Testis (tissue), 3 donors: ENCODE results near the gene DOHH. TPM values are rescaled to one million over a fixed set of nuclear protein-coding genes. Genes with fewer than 3 reads are reported as not detected.

ENCODE experiments used
- DNase-seq: peaks from one replicate; pipeline ENCODE4 v3.0.0-alpha.2; 2019
- H3K27ac ChIP-seq, 2 donors: fragments of 200-600 bp; sonication (generic); one replicate each; pipeline ENCODE4 v1.5.1; 2019
- H3K27me3 ChIP-seq: fragments of 200-600 bp; sonication (generic); one replicate; pipeline ENCODE4 v1.5.1; 2019
- H3K36me3 ChIP-seq: fragments of 200-600 bp; sonication (generic); one replicate; pipeline ENCODE4 v1.5.1; 2017; ENCODE audit warnings: low read depth; ENCODE audit errors: missing control alignments
- H3K4me1 ChIP-seq: fragments of 200-600 bp; sonication (generic); one replicate; pipeline ENCODE4 v1.5.1; 2019
- H3K4me3 ChIP-seq, 2 donors: fragments of 200-600 bp; sonication (generic); one replicate each; pipeline ENCODE4 v1.5.1; 2017 to 2019
- H3K9me3 ChIP-seq: fragments of 200-600 bp; sonication (generic); one replicate; pipeline ENCODE4 v1.5.1; 2017
- POLR2A ChIP-seq: fragments of 450-650 bp; IDR thresholded peaks from one replicate; pipeline ENCODE4 v1.6.1; 2017; ENCODE audit warnings: antibody characterized with exemption, mild to moderate bottlenecking, moderate library complexity
- WGBS, 2 donors: methylation state at CpG; one replicate each; pipeline ENCODE4 v1.1.5; 2018; 5-methylcytosine and 5-hydroxymethylcytosine counted together
- intact Hi-C: fragments of 100-400 bp; cut with DNase I; formaldehyde crosslinking; loops from one replicate; pipeline ENCODE4 v1.15.1; 2023; ENCODE audit warnings: low total_unique reads
- polyA plus RNA-seq: library from polyadenylated mRNA; stranded (reverse); fragments of 350-450 nt; fragmentation: Illumina TruSeq; extraction: RNeasy Lipid Tissue Mini Kit (QIAGEN cat#74804); gene quantifications from one replicate; pipeline ENCODE4 v1.2.3, GENCODE V29; 2014; ENCODE audit warnings: low read depth, low replicate concordance; ENCODE audit not compliant: insufficient read depth
- total RNA-seq, 2 donors: library from RNA; depleted of rRNA; stranded (reverse); fragments of >200 nt; gene quantifications; one replicate each; pipeline ENCODE4 v1.2.3, GENCODE V29; 2016
- TF ChIP-seq, protein P1 (sequence below), 3 experiments: fragments of 450-650 bp in 2 of 3; fragments of 200-600 bp in 1 of 3; sonication (generic) in 1 of 3; IDR thresholded peaks; one replicate each; pipeline ENCODE4 v1.5.1; 2016 to 2019; ENCODE audit warnings: antibody characterized with exemption in 3 of 3, mild to moderate bottlenecking in 2 of 3, moderate library complexity in 1 of 3

The DOHH gene
- total and polyA plus RNA-seq, 3 donors from 2014 or later: 10.7 to 29.1 (median 23.5) TPM

DNA sequence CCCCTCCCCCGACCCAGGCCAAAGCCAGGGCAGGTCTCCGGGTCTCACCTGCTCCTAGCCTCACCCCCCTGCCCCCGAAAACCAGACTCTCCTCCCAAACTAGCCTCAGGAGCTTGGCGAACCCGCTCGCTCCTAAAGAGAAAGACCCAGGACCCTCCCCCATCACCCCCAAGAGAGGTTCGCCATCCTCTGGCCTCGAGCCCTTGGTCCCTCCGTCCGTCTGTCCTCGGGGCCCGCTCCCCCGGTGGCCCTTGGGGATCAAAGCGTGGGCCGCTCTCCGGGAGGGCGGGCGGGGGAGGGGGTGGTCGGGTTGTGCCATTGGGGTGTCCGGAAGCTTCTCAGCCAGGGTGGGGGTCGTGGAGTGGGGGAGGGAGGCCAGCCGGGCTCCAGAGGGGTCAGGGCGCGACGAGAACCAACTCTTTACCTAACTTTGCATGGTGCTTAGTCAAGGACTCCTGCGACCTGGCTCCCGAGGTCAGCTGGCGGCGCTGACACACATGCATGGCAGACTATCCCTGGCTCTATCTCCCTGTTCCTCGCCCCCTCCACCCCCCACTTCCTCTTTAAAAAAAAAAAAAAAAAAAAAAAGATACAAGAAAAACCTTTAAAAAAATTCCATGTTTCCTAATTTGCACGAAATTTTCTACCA is 35.8 kb downstream of the DOHH start:
- TF ChIP-seq, protein P1, sequence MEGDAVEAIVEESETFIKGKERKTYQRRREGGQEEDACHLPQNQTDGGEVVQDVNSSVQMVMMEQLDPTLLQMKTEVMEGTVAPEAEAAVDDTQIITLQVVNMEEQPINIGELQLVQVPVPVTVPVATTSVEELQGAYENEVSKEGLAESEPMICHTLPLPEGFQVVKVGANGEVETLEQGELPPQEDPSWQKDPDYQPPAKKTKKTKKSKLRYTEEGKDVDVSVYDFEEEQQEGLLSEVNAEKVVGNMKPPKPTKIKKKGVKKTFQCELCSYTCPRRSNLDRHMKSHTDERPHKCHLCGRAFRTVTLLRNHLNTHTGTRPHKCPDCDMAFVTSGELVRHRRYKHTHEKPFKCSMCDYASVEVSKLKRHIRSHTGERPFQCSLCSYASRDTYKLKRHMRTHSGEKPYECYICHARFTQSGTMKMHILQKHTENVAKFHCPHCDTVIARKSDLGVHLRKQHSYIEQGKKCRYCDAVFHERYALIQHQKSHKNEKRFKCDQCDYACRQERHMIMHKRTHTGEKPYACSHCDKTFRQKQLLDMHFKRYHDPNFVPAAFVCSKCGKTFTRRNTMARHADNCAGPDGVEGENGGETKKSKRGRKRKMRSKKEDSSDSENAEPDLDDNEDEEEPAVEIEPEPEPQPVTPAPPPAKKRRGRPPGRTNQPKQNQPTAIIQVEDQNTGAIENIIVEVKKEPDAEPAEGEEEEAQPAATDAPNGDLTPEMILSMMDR (IDR thresholded peaks at IDR 0.05): no peak
- TF ChIP-seq POLR2A: no peak
- H3K9me3 ChIP-seq: no peaks in the 10 kb centered on the region
- H3K4me1 ChIP-seq: peaks cover 24% of the 10 kb centered on the region
- no peak for DNase-seq
- intact Hi-C loops: no loop called here
- 35 to 38% methylated on average over 17 to 29 of the region's 31 CpGs for WGBS, 2 donors
- no peaks in the 10 kb centered on the region for H3K36me3 ChIP-seq
- H3K4me3 ChIP-seq: peak overlapping the region in 1 of 2 donors; percentile 36
- no peaks in the 10 kb centered on the region for H3K27me3 ChIP-seq
- peak overlapping the region in 1 of 2 donors; percentile 32 for H3K27ac ChIP-seq

DNA sequence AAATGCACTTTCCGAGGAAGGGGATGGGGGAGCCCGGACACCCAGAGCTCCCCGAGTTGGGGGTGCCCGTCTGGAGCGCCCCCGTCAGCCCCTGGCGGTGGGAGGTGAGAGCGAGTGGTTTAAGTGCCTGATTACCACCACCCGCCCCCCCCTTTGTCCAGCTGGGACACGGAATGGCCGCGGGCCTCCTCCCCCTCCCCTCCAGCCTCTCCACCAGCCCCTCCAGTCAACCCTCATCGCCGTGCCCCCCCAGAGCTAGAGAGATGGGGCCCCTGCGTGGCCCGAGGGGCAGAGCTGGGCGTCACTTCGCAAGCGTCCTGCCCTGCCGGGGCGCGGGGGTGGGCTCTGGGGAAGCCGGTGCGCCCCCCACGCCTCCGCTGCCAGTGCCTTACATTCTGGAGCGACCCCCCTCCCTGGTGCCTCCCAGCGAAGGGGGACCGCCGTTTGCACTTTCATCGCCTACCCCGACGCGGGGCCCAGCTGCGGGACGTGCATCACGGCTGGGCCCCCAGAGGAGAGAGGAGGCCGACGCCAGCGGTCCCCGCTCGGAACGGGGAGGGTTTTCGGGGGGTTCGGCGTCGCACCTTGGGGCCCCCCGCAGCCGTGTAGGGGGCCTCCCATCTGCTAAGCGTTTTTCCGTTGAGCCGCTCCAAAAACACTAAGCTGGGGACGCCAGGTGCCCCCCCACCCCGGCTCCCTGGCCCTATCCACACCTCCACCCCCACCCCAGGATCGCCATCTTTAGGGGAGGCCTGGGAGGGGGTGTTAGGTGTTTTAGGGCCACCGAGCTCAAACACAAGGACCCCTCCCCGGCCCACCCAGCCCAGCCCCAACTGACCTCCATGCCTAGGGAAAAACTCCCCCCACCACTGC is 36.5 kb downstream of the DOHH start:
- intact Hi-C loops: no loop called here
- no peak for DNase-seq
- TF ChIP-seq, protein P1 (IDR thresholded peaks at IDR 0.05): no peak
- no peak for TF ChIP-seq POLR2A
- Histone ChIP-seq H3K36me3 (no peaks in the 10 kb centered on the region), H3K4me1 (peaks cover 30% of the 10 kb centered on the region), H3K4me3 (peak overlapping the region; percentile 9 to 36), H3K9me3 (no peaks in the 10 kb centered on the region), H3K27me3 (no peaks in the 10 kb centered on the region), H3K27ac (peak overlapping the region in 1 of 2 donors; percentile 32)
- 63 to 64% methylated on average over 16 to 47 of the region's 57 CpGs for WGBS, 2 donors

DNA sequence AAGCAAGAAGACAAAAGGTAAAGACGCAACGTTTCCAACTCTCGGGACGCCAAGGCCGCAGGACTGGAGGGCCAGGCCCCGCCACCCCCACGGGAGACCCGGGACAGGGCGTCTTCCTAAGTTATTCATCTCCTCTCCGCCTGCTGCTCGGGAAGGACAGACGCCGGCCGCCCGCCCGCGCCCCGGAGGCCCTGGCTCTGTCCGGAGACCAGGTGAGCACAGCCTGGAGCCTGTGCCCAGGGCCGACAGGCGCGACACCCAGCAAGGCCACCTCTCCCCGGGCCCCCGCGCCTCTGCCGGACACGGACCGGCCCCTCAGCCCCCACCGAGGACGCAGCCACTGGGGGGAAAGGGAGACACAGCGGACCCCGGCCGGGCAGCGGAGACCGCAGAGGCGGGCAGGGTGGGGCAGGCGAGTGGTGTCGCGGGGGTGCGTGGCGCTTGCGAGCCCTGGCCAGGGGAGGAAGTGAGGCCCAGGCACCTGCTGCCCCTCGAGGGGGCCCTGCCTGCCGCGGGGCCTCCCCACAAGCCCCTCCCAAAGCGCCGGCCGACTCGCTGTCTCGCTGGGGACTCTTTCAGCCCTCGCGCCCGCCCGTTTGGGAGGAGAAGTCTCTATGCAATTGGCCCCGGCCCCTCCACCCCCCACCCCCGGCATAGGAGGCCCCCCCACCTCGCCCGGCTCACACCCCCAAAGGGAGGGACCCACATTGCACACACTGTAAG is 37.3 kb downstream of the DOHH start:
- Histone ChIP-seq H3K4me1 (peaks cover 38% of the 10 kb centered on the region), H3K27ac (peak overlapping the region; percentile 32 to 45), H3K4me3 (peak overlapping the region in 1 of 2 donors; percentile 36), H3K36me3 (no peaks in the 10 kb centered on the region), H3K27me3 (no peaks in the 10 kb centered on the region), H3K9me3 (no peaks in the 10 kb centered on the region)
- intact Hi-C loops: no loop called here
- 39 to 70% methylated on average over 32 to 56 of the region's 58 CpGs for WGBS, 2 donors
- TF ChIP-seq, protein P1 (IDR thresholded peaks at IDR 0.05): no peak
- no peak for TF ChIP-seq POLR2A
- no peak for DNase-seq

GRCh38 chr19:3459965-3460582 is 40.4 kb downstream of the DOHH start:
- no peaks in the 10 kb centered on the region for H3K36me3 ChIP-seq
- peaks cover 43% of the 10 kb centered on the region for H3K4me1 ChIP-seq
- WGBS, 2 donors: 57 to 65% methylated on average over 12 to 15 of the region's 15 CpGs

More at GRCh38 chr19:3459965-3460582, 40.4 kb downstream of the DOHH start:
- Histone ChIP-seq H3K27me3 (no peaks in the 10 kb centered on the region), H3K9me3 (no peaks in the 10 kb centered on the region), H3K27ac (peak overlapping the region; percentile 86 to 88), H3K4me3 (no peak overlapping the region)
- intact Hi-C loops: no loop called here
- TF ChIP-seq, protein P1 (IDR thresholded peaks at IDR 0.05): no peak
- no peak for TF ChIP-seq POLR2A
- no peak for DNase-seq
